NCI-H526 (cell line): ENCODE data around the gene DLG2.
"Not testable (repeated sequence)": the region's sequence is repeated elsewhere in the genome, so short reads cannot be mapped to it uniquely, and the experiment has no call there.

Experiments used
- DNase-seq, 2 experiments: peaks; one replicate each; lab custom pipeline; 2025; lab: John Stamatoyannopoulos, UW

The DLG2 gene

DNA sequence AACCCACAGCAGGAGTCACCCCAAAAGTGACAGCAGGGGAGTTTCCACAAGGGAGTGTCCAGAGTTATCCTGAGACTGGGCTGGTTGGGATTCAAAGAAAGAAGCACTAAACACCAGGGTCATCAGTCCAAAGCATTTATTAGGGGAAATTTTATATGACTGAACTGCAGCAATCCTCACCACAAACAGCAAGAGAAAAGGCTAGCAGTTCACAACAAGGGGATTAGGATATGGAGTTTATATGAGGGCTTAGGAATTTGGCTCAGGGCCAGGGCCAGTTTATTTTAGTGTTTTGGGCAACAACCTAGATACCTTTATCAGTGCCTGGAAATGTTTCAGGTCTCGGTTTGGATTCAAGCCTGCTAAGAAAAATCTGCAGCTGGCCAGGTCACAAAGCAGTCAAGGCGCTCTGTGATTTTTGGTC lies 16.1 kb upstream of the DLG2 start:
- no peak for DNase-seq

GRCh38 chr11:85634747-85635146 lies 7.6 kb upstream of the DLG2 start:
- DNase-seq = no peak

DNA sequence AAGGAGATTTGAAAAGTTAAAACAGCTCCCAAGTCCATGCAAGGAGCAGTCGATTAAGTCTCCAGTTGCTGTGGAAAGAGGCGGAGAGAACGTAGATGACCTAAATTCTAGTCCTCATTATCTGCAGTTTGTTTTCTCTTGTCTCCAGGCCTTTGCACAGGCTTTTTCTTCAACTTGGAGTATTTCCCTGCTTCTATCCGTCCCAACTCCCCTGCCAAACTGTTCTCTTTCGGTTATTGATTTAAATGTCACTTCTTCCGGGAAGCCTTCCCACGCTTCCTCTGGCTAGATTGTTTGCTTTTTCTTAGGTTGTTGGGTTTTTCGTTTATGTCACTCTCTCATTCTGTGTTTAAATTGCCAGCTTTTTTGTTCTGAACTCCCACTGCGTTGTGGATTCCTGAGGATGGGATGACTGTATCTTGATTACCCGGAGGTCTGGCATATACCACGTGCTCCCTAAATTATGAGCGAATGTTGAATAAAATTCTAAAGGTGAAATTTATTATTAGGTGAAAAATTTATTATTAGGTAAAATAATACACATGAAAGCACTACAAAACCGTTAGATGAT lies 1.7 kb upstream of the DLG2 start:
- DNase-seq = no peak

GRCh38 chr11:85627998-85628770 lies 1.0 kb upstream of the DLG2 start, which contains the start of gene TMEM126B:
TSS of gene TMEM126B (plus strand) at chr11:85628593. CDS start at chr11:85628608, 15 bp downstream.
- peak; percentile 99 to 100 for DNase-seq

- no peak for DNase-seq
Measured at GRCh38 chr11:85626496-85626895, 648 bp downstream of the DLG2 start.

DNA sequence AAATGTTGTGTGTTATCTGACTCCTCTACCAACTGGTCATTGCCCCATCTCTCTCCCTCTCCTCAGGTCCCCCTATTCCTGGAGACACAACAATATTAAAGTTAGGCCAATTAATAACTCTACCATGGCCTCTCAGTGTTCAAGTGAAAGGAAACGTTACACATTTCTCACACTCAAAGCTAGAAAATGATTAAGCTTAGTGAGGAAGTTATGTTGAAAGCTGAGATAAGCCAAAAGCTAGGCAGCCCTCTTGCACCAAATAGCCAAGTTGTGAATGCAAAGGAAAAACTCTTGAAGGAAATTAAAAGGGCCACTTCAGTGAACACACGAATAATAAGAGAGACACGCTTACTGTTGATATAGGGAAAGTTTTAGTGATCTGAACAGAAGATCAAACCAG lies 6.9 kb downstream of the DLG2 start:
- no peak for DNase-seq

GRCh38 chr11:85619499-85619898 lies 7.6 kb downstream of the DLG2 start:
- no peak for DNase-seq

DNA sequence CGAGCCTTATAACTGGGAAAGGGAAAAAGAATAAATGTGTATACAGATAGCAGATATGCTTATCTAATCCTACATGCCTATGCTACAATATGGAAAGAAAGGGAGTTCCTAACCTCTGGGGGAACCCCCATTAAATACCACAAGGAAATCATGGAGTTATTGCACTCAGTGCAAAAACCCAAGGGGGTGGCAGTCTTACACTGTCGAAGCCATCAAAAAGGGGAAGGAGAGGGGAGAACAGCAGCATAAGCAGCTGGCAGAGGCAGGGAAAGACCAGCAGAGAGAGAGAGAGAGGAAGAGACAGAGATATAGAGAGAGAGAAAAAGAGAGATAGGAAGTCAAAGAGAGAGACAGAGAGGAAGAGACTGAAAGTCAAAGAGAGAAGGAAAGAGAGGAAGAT lies 15.5 kb downstream of the DLG2 start:
- not testable (repeated sequence) for DNase-seq

- DNase-seq = not testable (repeated sequence)
Measured at GRCh38 chr11:85609286-85609685, 17.9 kb downstream of the DLG2 start.

GRCh38 chr11:85608621-85609020 lies 18.5 kb downstream of the DLG2 start:
- DNase-seq = not testable (repeated sequence)

DNA sequence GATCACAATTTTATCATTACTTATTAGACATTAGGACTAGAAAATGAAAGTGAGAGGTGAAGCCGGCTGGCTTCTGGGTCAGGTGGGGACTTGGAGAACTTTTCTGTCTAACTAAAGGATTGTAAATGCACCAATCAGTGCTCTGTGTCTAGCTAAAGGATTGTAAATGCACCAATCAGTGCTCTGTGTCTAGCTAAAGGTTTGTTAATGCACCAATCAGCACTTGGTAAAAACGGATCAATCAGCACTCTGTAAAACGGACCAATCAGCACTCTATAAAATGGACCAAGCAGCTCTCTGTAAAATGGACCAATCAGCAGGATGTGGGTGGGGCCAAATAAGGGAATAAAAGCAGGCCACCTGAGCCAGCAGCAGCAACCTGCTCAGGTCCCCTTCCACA lies 20.9 kb downstream of the DLG2 start:
- not testable (repeated sequence) for DNase-seq

- DNase-seq = no peak
Measured at GRCh38 chr11:85603220-85603619, 23.9 kb downstream of the DLG2 start.

DNA sequence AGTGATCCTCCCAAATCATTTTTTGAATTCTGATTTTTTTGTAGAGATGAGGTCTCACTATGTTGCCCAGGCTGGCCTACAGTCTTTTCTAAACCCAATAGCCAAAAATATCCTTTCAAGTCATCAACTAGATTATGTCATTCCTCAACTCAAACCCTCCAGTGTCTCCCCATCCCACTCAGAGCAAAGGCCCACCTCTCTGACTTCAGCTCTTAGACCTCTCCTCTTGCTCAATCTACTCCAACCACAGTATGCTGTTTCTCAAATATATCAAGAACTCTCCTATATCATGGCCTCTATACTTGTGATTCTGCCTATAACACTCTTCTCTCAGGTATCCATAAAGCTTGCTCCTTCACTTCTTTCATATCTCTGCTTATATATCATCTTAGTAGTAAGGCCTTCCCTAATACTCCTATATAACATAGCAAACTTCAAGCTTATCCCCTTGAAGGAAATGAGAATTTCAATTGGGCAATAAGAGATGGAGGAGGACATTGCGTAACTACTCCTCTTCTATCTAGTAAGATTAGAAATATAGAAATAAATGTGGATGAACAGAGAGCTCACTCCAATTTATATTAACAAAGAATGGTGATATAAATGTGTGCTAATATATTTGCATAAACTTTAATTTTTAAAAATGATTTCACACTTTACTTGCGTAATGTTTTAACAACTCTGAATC lies 24.5 kb downstream of the DLG2 start:
- no peak for DNase-seq

DNA sequence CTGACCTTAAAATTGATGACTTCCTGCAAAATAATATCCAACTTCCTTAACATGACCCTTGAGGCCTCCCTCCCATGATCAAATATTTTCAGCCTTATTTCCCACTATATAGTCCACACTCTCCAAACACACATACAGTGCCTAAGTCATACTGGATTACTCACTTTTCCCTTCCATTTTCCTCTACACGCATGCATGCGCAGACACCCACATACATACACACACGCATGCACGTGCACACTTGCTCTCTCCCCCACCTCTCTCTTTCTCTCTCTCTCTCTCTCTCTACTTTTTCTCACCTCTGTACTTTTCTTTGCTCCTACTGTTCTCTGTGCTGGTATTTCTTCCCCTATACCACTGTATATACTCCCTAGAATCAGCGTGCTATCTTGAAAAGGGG lies 28.1 kb downstream of the DLG2 start:
- no peak for DNase-seq

GRCh38 chr11:85596886-85597285 lies 30.3 kb downstream of the DLG2 start:
- no peak for DNase-seq

GRCh38 chr11:85595285-85595884 lies 31.8 kb downstream of the DLG2 start:
- DNase-seq = peak; percentile 24 to 77

GRCh38 chr11:85590848-85591483 lies 36.2 kb downstream of the DLG2 start:
- peak; percentile 11 to 59 for DNase-seq

DNA sequence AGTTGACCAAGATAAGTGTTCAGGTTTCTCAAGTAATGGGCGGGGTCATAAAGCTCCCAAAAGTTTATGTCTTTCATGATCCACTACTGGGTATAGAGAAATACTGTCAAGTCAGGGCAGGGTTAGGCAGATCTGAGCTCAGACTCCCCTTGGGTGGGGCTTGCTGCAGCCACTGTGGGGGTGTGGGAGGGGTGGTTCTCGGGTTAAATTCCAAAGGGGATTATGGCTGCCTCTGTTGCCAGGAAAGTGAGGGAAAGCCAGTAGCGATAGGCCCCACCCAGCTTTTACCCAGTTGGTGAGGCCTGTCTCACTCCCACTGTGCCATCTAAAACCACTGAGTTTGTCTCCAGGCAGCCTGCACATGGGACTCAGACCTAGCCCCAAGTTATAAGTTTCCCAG lies 37.8 kb downstream of the DLG2 start:
- DNase-seq = peak in 1 of 2 experiments; percentile 17

DNA sequence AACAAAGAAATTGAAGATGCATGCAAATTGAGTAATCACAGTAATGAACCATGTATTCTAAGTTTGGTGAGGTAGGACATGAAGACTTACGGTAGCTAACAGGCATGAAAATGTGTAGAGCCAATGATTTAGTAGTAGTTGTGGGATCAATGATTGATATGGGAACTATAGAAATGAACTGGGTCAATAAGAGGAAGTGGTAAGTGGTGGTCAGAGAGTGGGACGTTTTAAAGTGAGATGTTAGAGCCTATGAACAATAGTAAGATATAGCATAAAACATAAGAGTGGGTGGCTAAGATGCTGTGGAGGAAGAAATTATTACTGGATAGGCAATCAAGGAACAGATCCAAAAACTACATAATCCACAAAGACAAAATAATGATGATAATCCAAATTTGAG lies 45.0 kb downstream of the DLG2 start:
- DNase-seq = no peak

DNA sequence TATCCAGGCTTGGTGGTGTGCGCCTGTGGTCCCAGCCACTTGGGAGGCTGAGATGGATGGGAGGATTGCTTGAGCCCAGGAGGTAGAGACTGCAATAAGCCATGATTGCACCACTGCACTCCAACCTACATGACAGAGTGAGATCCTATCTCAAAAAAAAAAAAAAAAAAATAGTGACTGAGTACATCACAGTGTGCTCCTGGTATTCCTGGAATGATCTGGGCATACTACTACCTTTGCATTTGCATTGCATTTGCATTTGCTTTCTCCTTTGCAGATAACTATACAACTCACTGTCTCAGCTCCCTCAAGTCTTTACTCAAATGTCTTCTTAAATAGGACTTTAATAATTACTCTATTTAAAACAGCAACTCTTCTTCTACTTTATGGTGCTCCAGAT lies 51.8 kb downstream of the DLG2 start:
- peak; percentile 30 to 55 for DNase-seq

DNA sequence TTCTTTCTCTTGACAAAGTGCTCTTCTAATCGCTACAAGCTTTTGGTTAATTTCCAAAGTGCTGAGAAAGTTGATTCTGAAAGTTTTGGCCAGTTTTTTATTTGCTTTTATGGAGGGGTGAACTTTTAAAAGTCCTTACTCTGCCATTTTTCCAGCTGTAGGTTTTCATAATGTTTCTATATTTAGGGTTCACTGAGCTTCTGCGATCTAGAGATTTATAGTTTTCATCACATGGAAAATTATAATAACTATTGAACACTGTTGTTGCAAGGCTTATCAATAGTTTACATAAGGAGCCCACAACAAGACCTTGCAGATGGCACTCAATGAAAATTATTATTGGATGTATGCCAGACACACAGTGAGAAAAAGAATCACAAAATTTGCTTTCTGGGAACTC lies 55.1 kb downstream of the DLG2 start:
- no peak for DNase-seq

DNA sequence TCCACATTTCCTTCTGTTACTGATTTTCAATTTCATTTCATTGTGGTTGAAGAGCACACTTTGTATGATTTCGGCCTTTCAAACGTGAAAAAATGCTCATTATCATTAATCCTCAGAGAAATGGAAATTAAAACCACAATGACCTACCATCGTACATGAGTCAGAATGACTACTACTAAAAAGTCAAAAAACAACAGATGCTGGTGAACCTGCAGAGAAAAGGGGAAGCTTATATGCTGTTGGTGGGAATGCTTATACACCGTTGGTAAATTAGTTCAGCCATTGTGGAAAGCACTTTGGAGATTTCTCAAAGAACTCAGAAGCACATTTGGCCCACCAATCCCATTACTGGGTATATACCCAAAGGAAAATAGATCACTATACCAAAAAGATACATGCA lies 57.6 kb downstream of the DLG2 start:
- no peak for DNase-seq
